Progenitor cell of endocrine pancreas (in vitro differentiated cells): ENCODE measurements around the gene PTPRC. TPM values are rescaled to one million over a fixed set of nuclear protein-coding genes. Genes with fewer than 3 reads are reported as not detected.

Experiments used
- DNase-seq: peaks from one replicate; pipeline ENCODE4 v3.0.0; 2021; ENCODE audit warnings: low spot score; ENCODE audit not compliant: unreplicated experiment
- H3K27ac Mint-ChIP-seq: 2 replicates; pipeline ENCODE4 v1.8.0; 2021; ENCODE audit warnings: mild to moderate bottlenecking, moderate library complexity, mixed read lengths
- H3K27me3 Mint-ChIP-seq: 2 replicates; pipeline ENCODE4 v1.8.0; 2021; ENCODE audit warnings: mixed read lengths
- H3K36me3 Mint-ChIP-seq: 2 replicates; pipeline ENCODE4 v1.8.0; 2022; ENCODE audit warnings: mixed read lengths; ENCODE audit not compliant: insufficient read depth
- H3K4me1 Mint-ChIP-seq: 2 replicates; pipeline ENCODE4 v1.8.0; 2021; ENCODE audit warnings: low read depth, mixed read lengths
- H3K4me3 Mint-ChIP-seq: 2 replicates; pipeline ENCODE4 v1.8.0; 2021; ENCODE audit warnings: low read depth, mild to moderate bottlenecking, moderate library complexity, mixed read lengths
- H3K9me3 Mint-ChIP-seq: 2 replicates; pipeline ENCODE4 v1.8.0; 2021; ENCODE audit warnings: low read depth, mixed read lengths
- total RNA-seq: library from RNA; stranded (reverse); gene quantifications from 2 replicates; pipeline ENCODE4 v1.2.1, GENCODE V29; 2021
- TF ChIP-seq, protein P1 (sequence below): fragments of 200-600 bp; sonication (generic); IDR thresholded peaks from one replicate; pipeline ENCODE4 v1.5.0; 2021; ENCODE audit warnings: antibody characterized with exemption, mild to moderate bottlenecking; ENCODE audit not compliant: unreplicated experiment

PTPRC gene
- total RNA-seq, 1 donor from 2014 or later, result not detected

DNA sequence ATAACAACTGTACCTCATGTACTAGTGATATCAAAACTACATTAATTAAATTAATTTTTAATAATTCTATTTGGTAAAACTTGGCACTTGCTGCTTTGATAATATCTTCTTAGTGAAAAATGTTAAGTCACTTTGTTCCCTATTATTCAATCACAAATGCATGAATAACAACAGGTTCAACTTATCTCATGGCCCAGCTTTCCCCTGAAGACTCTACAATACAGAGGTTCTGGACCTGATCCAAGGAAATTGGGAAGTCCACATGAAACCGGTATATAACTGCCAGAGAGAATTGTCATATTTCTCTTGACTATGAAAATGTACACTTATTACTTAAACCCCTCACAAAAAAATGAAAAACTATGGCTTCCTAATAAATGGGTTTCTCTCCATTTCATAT, 33.9 kb upstream of the PTPRC start:
- TF ChIP-seq, protein P1, sequence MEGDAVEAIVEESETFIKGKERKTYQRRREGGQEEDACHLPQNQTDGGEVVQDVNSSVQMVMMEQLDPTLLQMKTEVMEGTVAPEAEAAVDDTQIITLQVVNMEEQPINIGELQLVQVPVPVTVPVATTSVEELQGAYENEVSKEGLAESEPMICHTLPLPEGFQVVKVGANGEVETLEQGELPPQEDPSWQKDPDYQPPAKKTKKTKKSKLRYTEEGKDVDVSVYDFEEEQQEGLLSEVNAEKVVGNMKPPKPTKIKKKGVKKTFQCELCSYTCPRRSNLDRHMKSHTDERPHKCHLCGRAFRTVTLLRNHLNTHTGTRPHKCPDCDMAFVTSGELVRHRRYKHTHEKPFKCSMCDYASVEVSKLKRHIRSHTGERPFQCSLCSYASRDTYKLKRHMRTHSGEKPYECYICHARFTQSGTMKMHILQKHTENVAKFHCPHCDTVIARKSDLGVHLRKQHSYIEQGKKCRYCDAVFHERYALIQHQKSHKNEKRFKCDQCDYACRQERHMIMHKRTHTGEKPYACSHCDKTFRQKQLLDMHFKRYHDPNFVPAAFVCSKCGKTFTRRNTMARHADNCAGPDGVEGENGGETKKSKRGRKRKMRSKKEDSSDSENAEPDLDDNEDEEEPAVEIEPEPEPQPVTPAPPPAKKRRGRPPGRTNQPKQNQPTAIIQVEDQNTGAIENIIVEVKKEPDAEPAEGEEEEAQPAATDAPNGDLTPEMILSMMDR, result no peak
- H3K36me3 Mint-ChIP-seq, result no peaks in the 10 kb centered on the region
- no peaks in the 10 kb centered on the region for H3K4me1 Mint-ChIP-seq
- no peak for DNase-seq
- no peaks in the 10 kb centered on the region for H3K27me3 Mint-ChIP-seq
- no peak overlapping the region for H3K4me3 Mint-ChIP-seq
- H3K27ac Mint-ChIP-seq, result no peak overlapping the region
- H3K9me3 Mint-ChIP-seq, result no peaks in the 10 kb centered on the region

DNA sequence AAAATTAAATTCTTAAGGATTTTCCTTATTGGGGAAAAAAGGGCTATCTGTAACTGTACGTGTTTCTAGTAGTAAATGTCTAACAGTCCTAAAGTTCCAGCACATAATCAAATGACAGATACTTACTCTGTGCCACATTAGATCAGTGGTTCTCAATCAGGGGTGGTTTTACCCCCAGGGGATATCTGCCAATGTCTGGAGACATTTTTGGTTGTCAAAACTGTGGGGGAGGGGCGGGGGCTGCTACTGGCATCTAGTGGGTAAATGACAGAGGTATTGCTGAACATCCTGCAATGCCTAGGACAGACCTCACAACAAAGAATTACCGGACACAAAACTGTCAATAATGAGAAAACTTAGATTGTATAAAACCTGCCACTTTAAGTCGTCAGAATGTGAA, 33.4 kb upstream of the PTPRC start:
- TF ChIP-seq, protein P1, result no peak
- Mint-ChIP-seq H3K36me3 (no peaks in the 10 kb centered on the region), H3K4me1 (no peaks in the 10 kb centered on the region), H3K27ac (no peak overlapping the region), H3K27me3 (no peaks in the 10 kb centered on the region), H3K4me3 (no peak overlapping the region), H3K9me3 (no peaks in the 10 kb centered on the region)
- DNase-seq, result no peak

GRCh38 chr1:198606020-198606438, 32.8 kb upstream of the PTPRC start:
- Mint-ChIP-seq H3K9me3 (no peaks in the 10 kb centered on the region), H3K36me3 (no peaks in the 10 kb centered on the region), H3K27ac (no peak overlapping the region), H3K27me3 (no peaks in the 10 kb centered on the region), H3K4me3 (no peak overlapping the region), H3K4me1 (no peaks in the 10 kb centered on the region)
- TF ChIP-seq, protein P1, result no peak
- no peak for DNase-seq

GRCh38 chr1:198607714-198608113, 31.1 kb upstream of the PTPRC start:
- Mint-ChIP-seq H3K36me3 (no peaks in the 10 kb centered on the region), H3K27ac (no peak overlapping the region), H3K27me3 (no peaks in the 10 kb centered on the region), H3K9me3 (no peaks in the 10 kb centered on the region), H3K4me3 (no peak overlapping the region), H3K4me1 (no peaks in the 10 kb centered on the region)
- TF ChIP-seq, protein P1, result no peak
- no peak for DNase-seq

- DNase-seq, result no peak
- no peaks in the 10 kb centered on the region for H3K27me3 Mint-ChIP-seq
- H3K27ac Mint-ChIP-seq, result no peak overlapping the region
- no peaks in the 10 kb centered on the region for H3K36me3 Mint-ChIP-seq
- TF ChIP-seq, protein P1, result no peak
- H3K4me1 Mint-ChIP-seq, result no peaks in the 10 kb centered on the region
- H3K4me3 Mint-ChIP-seq, result no peak overlapping the region
- H3K9me3 Mint-ChIP-seq, result no peaks in the 10 kb centered on the region
These were observed 28.5 kb upstream of the PTPRC start for GRCh38 chr1:198610362-198610761.
